K562 (cell line): Measurements from ENCODE around the gene RAD50. TPM values are rescaled to one million over a fixed set of nuclear protein-coding genes. Genes with fewer than 3 reads are reported as not detected.

ENCODE experiments used
- ATAC-seq: fragments of 200-7000 bp; cut with Tn5 transposase; 3 replicates; pipeline ENCODE4 v1.9.1; 2020; ENCODE audit warnings: moderate library complexity
- BruUV-seq: library from RNA; stranded (reverse); fragments of 400-500 nt; replicated peaks from 2 replicates; lab custom pipeline; 2021; lab: Mats Ljungman, UMichigan
- CTCF ChIA-PET: fragments of 300-600 bp; formaldehyde crosslinking; extraction: SDS; loops from one replicate; lab custom pipeline; 2021; ENCODE audit warnings: low intra/inter-chr PET ratio; lab: Yijun Ruan, JAX
- POLR2A ChIA-PET: fragments of 300-600, 350-650 bp; sonication (Branson Sonifier 250); formaldehyde crosslinking; extraction: SDS; loops from one replicate; lab custom pipeline; 2021; ENCODE audit warnings: antibody characterized with exemption, inconsistent platforms; lab: Yijun Ruan, JAX
- DNase-seq, 4 experiments: peaks; one replicate each; pipeline versions ENCODE4 v3.0.0 to v3.0.0-alpha.2; 2011 to 2018; ENCODE audit warnings: low spot score in 3 of 4, mixed read lengths in 3 of 4; ENCODE audit errors: extremely low read depth in 1 of 4
- FAIRE-seq: peaks from 2 replicates; lab custom pipeline; 2011; peaks lifted over from hg19 to GRCh38; lab: Jason Lieb, UNC
- H2AFZ ChIP-seq: 2 replicates; pipeline ENCODE4 v1.6.0; 2011; ENCODE audit warnings: low read depth, low read length, control low read depth, inconsistent platforms
- H3K27ac ChIP-seq: fragments of 200-600 bp; 3 replicates; pipeline ENCODE4 v1.8.0; 2011; ENCODE audit warnings: low read depth, mild to moderate bottlenecking, control low read depth, inconsistent platforms, low read length, moderate library complexity, mixed read lengths; ENCODE audit errors: extremely low read depth
- H3K27me3 ChIP-seq, 2 experiments: fragments of 300-600 bp in 1 of 2; 2 replicates in 1 of 2; 3 replicates in 1 of 2; pipeline versions ENCODE4 v1.6.0 to v1.8.0; 2011; ENCODE audit warnings: inconsistent platforms in 2 of 2, low read length in 2 of 2, mild to moderate bottlenecking in 1 of 2, mixed read lengths in 1 of 2, moderate library complexity in 1 of 2; ENCODE audit not compliant: control insufficient read depth in 2 of 2, insufficient read depth in 2 of 2
- H3K36me3 ChIP-seq: fragments of 300-600 bp; 3 replicates; pipeline ENCODE4 v1.8.0; 2011; ENCODE audit warnings: mild to moderate bottlenecking, low read length, inconsistent platforms; ENCODE audit not compliant: control insufficient read depth, insufficient read depth
- H3K4me1 ChIP-seq, 2 experiments: fragments of 200-600 bp in 1 of 2; replicated peaks in 1 of 2; 2 replicates in 1 of 2; 3 replicates in 1 of 2; pipeline versions ENCODE4 v1.5.1 to v1.8.0; 2011; ENCODE audit warnings: inconsistent platforms in 2 of 2, low read length in 2 of 2, mild to moderate bottlenecking in 1 of 2, mixed read lengths in 1 of 2, moderate library complexity in 1 of 2; ENCODE audit not compliant: control insufficient read depth in 2 of 2, insufficient read depth in 2 of 2
- H3K4me2 ChIP-seq: 2 replicates; pipeline ENCODE4 v1.6.1; 2011; ENCODE audit warnings: low read length, control low read depth, inconsistent platforms, mixed read lengths; ENCODE audit not compliant: insufficient read depth
- H3K4me3 ChIP-seq: fragments of 200-600 bp; sonication (generic), shearing (Covaris generic); 2 replicates; pipeline ENCODE4 v1.5.1; 2016; ENCODE audit warnings: control low read depth, inconsistent platforms
- H3K79me2 ChIP-seq: fragments of 200-600 bp; 3 replicates; pipeline ENCODE4 v1.8.0; 2011; ENCODE audit warnings: low read length, inconsistent platforms; ENCODE audit not compliant: control insufficient read depth, insufficient read depth
- H3K9ac ChIP-seq, 2 experiments: 2 replicates each; pipeline versions ENCODE4 v1.6.0 to v1.6.1; 2011; ENCODE audit warnings: low read depth in 2 of 2, low read length in 2 of 2, control low read depth in 1 of 2, inconsistent platforms in 1 of 2, mild to moderate bottlenecking in 1 of 2, mixed read lengths in 1 of 2; ENCODE audit not compliant: insufficient read depth in 1 of 2
- H3K9me1 ChIP-seq: one replicate; pipeline ENCODE4 v1.6.0; 2011; ENCODE audit warnings: inconsistent platforms, mild to moderate bottlenecking, low read length, moderate library complexity; ENCODE audit not compliant: control insufficient read depth, insufficient read depth
- H3K9me3 ChIP-seq: replicated peaks from 2 replicates; pipeline ENCODE4 v1.5.1; 2011; ENCODE audit warnings: low read depth, low read length, inconsistent platforms; ENCODE audit not compliant: control insufficient read depth, insufficient read depth
- H4K20me1 ChIP-seq: replicated peaks from 2 replicates; pipeline ENCODE4 v1.6.1; 2011; ENCODE audit warnings: low read length, inconsistent platforms, mixed read lengths; ENCODE audit not compliant: control insufficient read depth, insufficient read depth
- C11orf30 ChIP-seq: fragments of 450-650 bp; IDR thresholded peaks from 2 replicates; pipeline ENCODE4 v1.6.1; 2016; ENCODE audit warnings: low read depth, mild to moderate bottlenecking
- FOXP1 ChIP-seq: sonication (generic); formaldehyde crosslinking; IDR thresholded peaks from 2 replicates; pipeline ENCODE4 v1.8.0; 2022; ENCODE audit warnings: mild to moderate bottlenecking, missing genetic modification reagents
- SUPT5H ChIP-seq: fragments of 450-650 bp; IDR thresholded peaks from 2 replicates; pipeline ENCODE4 v1.6.1; 2016
- WHSC1 ChIP-seq: IDR thresholded peaks from one replicate; pipeline ENCODE4 v1.6.1; 2012; ENCODE audit warnings: low read length, control low read depth, inconsistent platforms
- ZNF134 ChIP-seq: fragments of 250-450 bp; sonication (Bioruptor Pico); conservative IDR thresholded peaks from 2 replicates; pipeline ENCODE4 v1.4.0; 2020
- whole genome bisulfite sequencing: fragments of 100-300 bp; shearing (Covaris generic); methylation state at CpG from one replicate; pipeline ENCODE4 v1.1.6; 2016; ENCODE audit warnings: low coverage, mixed read lengths; ENCODE audit not compliant: insufficient coverage; ENCODE audit errors: missing lambda C conversion rate; 5-methylcytosine and 5-hydroxymethylcytosine counted together
- in situ Hi-C: fragments of 300-500 bp; cut with MboI; formaldehyde crosslinking; loops from 4 replicates; pipeline ENCODE4 v1.15.0; 2018; ENCODE audit warnings: inconsistent platforms, mixed read lengths
- intact Hi-C: fragments of 100-400 bp; cut with micrococcal nuclease; formaldehyde crosslinking; loops from 2 replicates; pipeline ENCODE4 v1.14.2; 2022
- polyA plus RNA-seq, 8 experiments: library from polyadenylated mRNA; depleted of rRNA in 4 of 8; stranded (reverse) in 5 of 8; unstranded in 3 of 8; fragments of >200 nt; fragmentation: Nextera tagmentation in 2 of 8; fragmentation: Illumina TruSeq in 1 of 8; extraction: Ambion mirVana in 2 of 8; extraction: Trizol in 1 of 8; gene quantifications; 2 replicates each; pipeline versions ENCODE4 v1.2.1 to v1.2.3, GENCODE V29; 2011 to 2014; ENCODE audit warnings: inconsistent platforms in 1 of 8, missing spikeins in 1 of 8
- total RNA-seq, 7 experiments: library from RNA; depleted of rRNA in 6 of 7; stranded (reverse); fragments of >200 nt in 6 of 7; fragmentation: Illumina TruSeq in 2 of 7; extraction: Trizol in 2 of 7; gene quantifications; 2 replicates each; pipeline versions ENCODE4 v1.2.1 to v1.2.3, GENCODE V29; 2011 to 2021; ENCODE audit warnings: low replicate concordance in 1 of 7

RAD50 gene
- total and polyA plus RNA-seq, 9 of the 15 experiments (the other 6 are each of a cell fraction or from before 2014, with no cell fraction given): 15.3 to 74.2 (median 44.1) TPM

DNA sequence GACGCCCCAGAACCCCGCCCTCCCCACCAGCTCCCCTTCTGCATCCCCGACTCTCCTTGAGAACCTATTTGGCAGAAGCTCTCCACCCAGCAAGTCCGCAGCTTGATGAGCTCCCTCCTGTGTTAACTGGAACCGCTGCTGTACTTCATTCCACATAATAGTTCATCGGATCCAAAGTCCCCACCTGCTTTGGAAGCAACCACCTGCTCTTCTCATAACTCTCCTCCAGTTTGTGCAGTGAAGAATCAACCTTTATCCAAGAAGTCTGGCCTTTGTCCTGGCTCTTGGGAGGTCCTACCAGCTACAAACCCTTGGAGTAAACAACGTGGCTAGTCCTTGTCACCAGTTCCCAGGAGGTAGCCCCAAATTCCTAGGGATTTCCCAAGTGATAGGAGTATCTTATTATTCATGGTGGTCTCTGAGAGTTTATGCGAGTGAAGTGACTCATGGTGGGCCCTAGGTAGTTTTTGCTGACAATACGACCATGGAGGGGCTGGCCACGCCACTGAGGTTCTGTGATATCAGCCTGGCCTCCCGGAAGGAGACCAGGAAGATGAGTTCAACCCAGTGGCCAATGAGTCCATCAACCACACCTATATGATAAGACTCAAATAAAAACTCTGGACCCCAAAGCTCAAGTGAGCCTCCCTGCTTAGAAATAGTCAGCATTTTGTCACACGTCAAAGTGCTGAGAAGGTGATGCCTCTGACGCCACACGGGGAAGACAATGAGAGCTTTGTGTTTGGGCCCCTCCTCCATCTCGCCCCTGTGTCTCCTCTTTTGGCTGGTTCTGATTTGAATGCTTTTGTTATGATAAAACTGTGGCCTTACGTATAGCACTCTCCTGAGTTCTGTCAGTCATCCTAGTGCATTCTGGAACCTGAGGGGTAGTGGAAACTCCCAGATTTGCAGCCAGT lies 113.4 kb downstream of the RAD50 start:
- intact Hi-C loops: loop anchor here (10.0 kb wide), 1 partner anchor 215 kb away; no protein-coding TSS in a partner anchor
- POLR2A ChIA-PET: interaction anchor here (0.7 to 1.0 kb wide), 3 partner anchors 9 to 382 kb away, joined by 3 to 4 read pairs (median 4); partner anchors contain the start of gene HSPA4
- TF ChIP-seq ZNF134: 0 out of 2 replicates have a peak, but pooled peaks have one; percentile 14
- TF ChIP-seq SUPT5H: no peak
- TF ChIP-seq FOXP1 (CRISPR knock-in tag): no peak
- TF ChIP-seq WHSC1: no peak
- 0 out of 2 replicates have a peak, but pooled peaks have one; percentile 18 for TF ChIP-seq C11orf30
- TF ChIP-seq, all 486 proteins: peak for 2
- Histone ChIP-seq H3K4me2 (no peak overlapping the region), H3K27me3 (no peaks in the 10 kb centered on the region), H3K79me2 (no peaks in the 10 kb centered on the region), H3K9ac (no peak overlapping the region; a peak in 1 of 4 replicates), H3K36me3 (no peaks in the 10 kb centered on the region), H3K9me1 (no peaks in the 10 kb centered on the region), H2AFZ (no peak overlapping the region), H4K20me1 (no peaks in the 10 kb centered on the region), H3K27ac (no peak overlapping the region), H3K9me3 (no peaks in the 10 kb centered on the region), H3K4me1 (peaks cover 49 to 50% of the 10 kb centered on the region in 2 experiments; a peak in 4 of 5 replicates), H3K4me3 (no peak overlapping the region)
- no TSS peak for BruUV-seq
- CTCF ChIA-PET: no interaction called here
- DNase-seq: peak in 1 of 4 experiments; percentile 7
- in situ Hi-C loops: no loop called here
- 64% methylated on average over 14 of the region's 16 CpGs for WGBS
- no peak for ATAC-seq
- FAIRE-seq: no peak
